Fibroblast of lung (primary cell): ENCODE data around the gene SPRING1. TPM values are rescaled to one million over a fixed set of nuclear protein-coding genes. Genes with fewer than 3 reads are reported as not detected.

Source experiments
- DNase-seq, 2 donors: peaks; one replicate each; pipeline versions ENCODE4 v3.0.0 to v3.0.0-alpha.2; 2010; ENCODE audit warnings: low read depth in 2 of 2
- H2AFZ ChIP-seq: 2 replicates; pipeline ENCODE4 v1.5.1; 2012; ENCODE audit warnings: low read length, control low read depth, inconsistent platforms
- H3K27ac ChIP-seq: 2 replicates; pipeline ENCODE4 v1.5.1; 2011; ENCODE audit warnings: low read length, control low read depth; ENCODE audit not compliant: insufficient read depth
- H3K27me3 ChIP-seq: 2 replicates; pipeline ENCODE4 v1.5.1; 2011; ENCODE audit warnings: mild to moderate bottlenecking, low read length; ENCODE audit not compliant: control insufficient read depth, insufficient read depth
- H3K36me3 ChIP-seq: 2 replicates; pipeline ENCODE4 v1.5.1; 2011; ENCODE audit warnings: low read length; ENCODE audit not compliant: control insufficient read depth, insufficient read depth
- H3K4me1 ChIP-seq: 2 replicates; pipeline ENCODE4 v1.5.1; 2011; ENCODE audit warnings: low read length; ENCODE audit not compliant: control insufficient read depth, insufficient read depth; ENCODE audit errors: extremely low read depth
- H3K4me2 ChIP-seq: 2 replicates; pipeline ENCODE4 v1.5.1; 2011; ENCODE audit warnings: low read length, control low read depth; ENCODE audit not compliant: insufficient read depth; ENCODE audit errors: extremely low read depth
- H3K4me3 ChIP-seq, 4 experiments: fragments of 200-600 bp in 1 of 4; sonication (generic) in 1 of 4; replicated peaks in 1 of 4; 2 replicates each; pipeline ENCODE4 v1.5.1; 2011 to 2016; ENCODE audit warnings: low read length in 4 of 4, low read depth in 3 of 4, mild to moderate bottlenecking in 3 of 4, control low read depth in 2 of 4, inconsistent platforms in 1 of 4, mixed read lengths in 1 of 4; ENCODE audit not compliant: insufficient read depth in 1 of 4; ENCODE audit errors: control extremely low read depth in 1 of 4
- H3K79me2 ChIP-seq: 2 replicates; pipeline ENCODE4 v1.5.1; 2012; ENCODE audit warnings: mild to moderate bottlenecking, low read length, inconsistent platforms; ENCODE audit not compliant: control insufficient read depth, insufficient read depth
- H3K9ac ChIP-seq: 2 replicates; pipeline ENCODE4 v1.5.1; 2011; ENCODE audit warnings: mild to moderate bottlenecking, low read length, control low read depth; ENCODE audit not compliant: insufficient read depth
- H3K9me3 ChIP-seq: 2 replicates; pipeline ENCODE4 v1.5.1; 2012; ENCODE audit warnings: low read depth, low read length; ENCODE audit not compliant: control insufficient read depth, insufficient read depth
- H4K20me1 ChIP-seq: 2 replicates; pipeline ENCODE4 v1.5.1; 2011; ENCODE audit warnings: low read length; ENCODE audit not compliant: control insufficient read depth, insufficient read depth; ENCODE audit errors: extremely low read depth
- CTCF ChIP-seq, 2 donors: IDR thresholded peaks in 1 of 2; conservative IDR thresholded peaks in 1 of 2; 1 replicate in 1 of 2; 2 replicates in 1 of 2; pipeline ENCODE4 v1.5.1; 2011 to 2012; ENCODE audit warnings: low read length in 2 of 2, control low read depth in 1 of 2, inconsistent platforms in 1 of 2, low read depth in 1 of 2, mild to moderate bottlenecking in 1 of 2
- EZH2 ChIP-seq: IDR thresholded peaks from 2 replicates; pipeline ENCODE4 v1.5.1; 2012; ENCODE audit warnings: low read length, control low read depth, mild to moderate bottlenecking; ENCODE audit errors: missing control alignments
- polyA plus RNA-seq, 2 donors: library from polyadenylated mRNA; depleted of rRNA in 1 of 2; stranded (reverse) in 1 of 2; unstranded in 1 of 2; fragments of >200 nt; gene quantifications; 2 replicates each; pipeline ENCODE4 v1.2.1, GENCODE V29; 2011 to 2012; ENCODE audit warnings: missing spikeins in 1 of 2
- total RNA-seq: library from RNA; depleted of rRNA; stranded (reverse); fragments of >200 nt; gene quantifications from 2 replicates; pipeline ENCODE4 v1.2.1, GENCODE V29; 2014

Gene SPRING1
- total and polyA plus RNA-seq, 2 donors (not counting 1 experiment from before 2014, with no cell fraction given) = 14.6 to 18.8 TPM

DNA sequence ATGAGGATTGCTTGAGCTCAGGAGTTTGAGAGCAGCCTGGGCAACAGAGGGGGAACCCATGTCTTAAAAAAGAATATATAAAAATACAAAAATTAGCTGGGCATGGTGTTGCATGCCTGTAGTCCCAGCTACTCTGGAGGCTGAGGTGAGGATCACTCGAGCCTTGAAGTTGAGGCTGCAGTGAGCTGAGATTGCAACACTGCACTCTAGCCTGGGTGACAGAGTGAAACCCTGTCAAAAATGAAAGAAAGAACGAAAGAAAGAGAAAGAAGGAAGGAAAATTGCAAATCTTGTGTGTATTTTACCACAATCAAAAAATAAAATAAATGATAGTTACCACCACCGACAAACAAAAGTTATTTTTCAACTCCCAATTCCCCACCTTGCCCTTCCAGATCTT lies 45.3 kb downstream of the SPRING1 start:
- Histone ChIP-seq H3K36me3 (no peaks in the 10 kb centered on the region), H4K20me1 (peaks cover 2% of the 10 kb centered on the region), H3K9me3 (no peaks in the 10 kb centered on the region), H2AFZ (no peak overlapping the region), H3K27ac (no peak overlapping the region), H3K4me1 (no peaks in the 10 kb centered on the region), H3K9ac (no peak overlapping the region), H3K4me2 (no peak overlapping the region), H3K79me2 (no peaks in the 10 kb centered on the region), H3K4me3 (no peak overlapping the region), H3K27me3 (peaks cover 28% of the 10 kb centered on the region)
- no peak for DNase-seq
- no peak for TF ChIP-seq CTCF (conservative IDR thresholded peaks at IDR 0.05 in 1 of 2, IDR thresholded peaks at IDR 0.05 in 1 of 2; ENCODE audit: low read depth in 1 of 2, low read length in 2 of 2)
- no peak for TF ChIP-seq EZH2

- TF ChIP-seq EZH2 (no peak), CTCF (conservative IDR thresholded peaks at IDR 0.05 in 1 of 2, IDR thresholded peaks at IDR 0.05 in 1 of 2; ENCODE audit: low read depth in 1 of 2, low read length in 2 of 2) (no peak)
- Histone ChIP-seq H3K4me3 (no peak overlapping the region), H3K79me2 (no peaks in the 10 kb centered on the region), H3K4me1 (no peaks in the 10 kb centered on the region), H3K4me2 (no peak overlapping the region), H3K27me3 (peaks cover 28% of the 10 kb centered on the region), H4K20me1 (peaks cover 2% of the 10 kb centered on the region), H3K9me3 (no peaks in the 10 kb centered on the region), H3K9ac (no peak overlapping the region), H2AFZ (no peak overlapping the region), H3K36me3 (no peaks in the 10 kb centered on the region), H3K27ac (no peak overlapping the region)
- no peak for DNase-seq
Measured at GRCh38 chr12:116691636-116692035, 46.2 kb downstream of the SPRING1 start.

DNA sequence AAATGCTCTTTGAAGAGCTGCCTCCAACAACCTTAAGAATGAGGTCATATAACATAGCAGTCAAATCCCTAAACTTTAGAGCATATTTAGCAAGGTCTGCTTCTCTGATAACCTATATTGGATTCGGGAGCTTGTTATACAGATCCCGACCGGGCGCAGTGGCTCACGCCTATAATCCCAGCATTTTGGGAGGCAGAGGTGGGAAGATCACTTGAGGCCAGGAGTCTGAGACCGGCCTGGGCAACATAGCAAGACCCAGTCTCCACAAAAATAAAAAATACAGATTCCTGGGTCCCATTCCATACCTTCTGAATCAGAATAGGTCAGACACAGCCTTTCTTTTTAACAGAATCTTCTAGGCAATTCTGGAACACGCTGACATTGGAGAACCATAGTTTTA lies 46.7 kb downstream of the SPRING1 start:
- H3K27me3 ChIP-seq = peaks cover 27% of the 10 kb centered on the region
- H3K9me3 ChIP-seq = no peaks in the 10 kb centered on the region
- no peaks in the 10 kb centered on the region for H3K79me2 ChIP-seq
- H3K9ac ChIP-seq = no peak overlapping the region
- H2AFZ ChIP-seq = no peak overlapping the region
- no peak overlapping the region for H3K27ac ChIP-seq
- H4K20me1 ChIP-seq = peaks cover 2% of the 10 kb centered on the region
- DNase-seq = no peak
- no peak overlapping the region for H3K4me2 ChIP-seq
- no peaks in the 10 kb centered on the region for H3K4me1 ChIP-seq
- no peak overlapping the region for H3K4me3 ChIP-seq
- no peak for TF ChIP-seq EZH2
- no peak for TF ChIP-seq CTCF (conservative IDR thresholded peaks at IDR 0.05 in 1 of 2, IDR thresholded peaks at IDR 0.05 in 1 of 2; ENCODE audit: low read depth in 1 of 2, low read length in 2 of 2)
- no peaks in the 10 kb centered on the region for H3K36me3 ChIP-seq
